Measurements from ENCODE around the gene STRIP1. TPM values are rescaled to one million over a fixed set of nuclear protein-coding genes. Genes with fewer than 3 reads are reported as not detected.

The STRIP1 gene
- total and polyA plus RNA-seq, 2 donors (not counting 3 experiments of a cell fraction or from before 2014, with no cell fraction given) = 26.2 to 42.1 TPM

- intact Hi-C loops (cut with micrococcal nuclease) (no loop called here), dilution Hi-C loops (cut with MboI; ENCODE audit: extremely low pct_ligation_motif_present, low sequenced_read_pairs) (no loop called here)
- FAIRE-seq = no peak
- H3K4me3 ChIP-seq (replicated peaks in 1 of 3; ENCODE audit: insufficient read depth in 1 of 3, low read depth in 1 of 3, low read length in 3 of 3) = no peak overlapping the region
- H3K79me2 ChIP-seq (ENCODE audit: control insufficient read depth, insufficient read depth, low read length) = no peaks in the 10 kb centered on the region
- H3K4me2 ChIP-seq (ENCODE audit: insufficient read depth, low read length) = no peak overlapping the region
- H3K4me1 ChIP-seq (ENCODE audit: control insufficient read depth, extremely low read depth, insufficient read depth, low read length) = no peaks in the 10 kb centered on the region
- no peak for TF ChIP-seq CTCF (IDR thresholded peaks at IDR 0.05; ENCODE audit: extremely low read depth in 1 of 2, insufficient read depth in 1 of 2, low read depth in 1 of 2, low read length in 2 of 2)
- no peak for TF ChIP-seq FOS (IDR thresholded peaks at IDR 0.05; ENCODE audit: borderline replicate concordance, insufficient read depth, low read length)
- TF ChIP-seq MYC (IDR thresholded peaks at IDR 0.05; ENCODE audit: low read depth, low read length) = no peak
- no peak for TF ChIP-seq POLR2AphosphoS5 (IDR thresholded peaks at IDR 0.05; ENCODE audit: insufficient read depth, low read depth, low read length)
- TF ChIP-seq POLR2A (IDR thresholded peaks at IDR 0.05; ENCODE audit: low read depth, low read length) = no peak
- no peak for TF ChIP-seq JUN (IDR thresholded peaks at IDR 0.05; ENCODE audit: borderline replicate concordance, insufficient read depth, insufficient read length, low read depth)
- TF ChIP-seq EZH2 (IDR thresholded peaks at IDR 0.05; ENCODE audit: borderline replicate concordance, low read depth, low read length, severe bottlenecking) = no peak
- TF ChIP-seq GATA2 (IDR thresholded peaks at IDR 0.05; ENCODE audit: insufficient read depth, insufficient read length, low read depth, low read length) = no peak
- no peak for TF ChIP-seq MAX (IDR thresholded peaks at IDR 0.05; ENCODE audit: insufficient read depth, insufficient read length)
- no peak for DNase-seq (ENCODE audit: low read depth, low spot score)
- H4K20me1 ChIP-seq (replicated peaks; ENCODE audit: control insufficient read depth, extremely low read depth, insufficient read depth, low read length) = no peaks in the 10 kb centered on the region
- H3K27ac ChIP-seq (ENCODE audit: insufficient read depth, low read depth, low read length) = no peak overlapping the region
- CTCF ChIA-PET = interaction anchor here (0.9 to 6.5 kb wide), 10 partner anchors 9 to 445 kb away, joined by 3 to 65 read pairs (median 6); partner anchors contain the start of gene STRIP1
- H2AFZ ChIP-seq (ENCODE audit: low read depth, low read length) = no peak overlapping the region
- POLR2A ChIA-PET = no interaction called here
- no peaks in the 10 kb centered on the region for H3K9me1 ChIP-seq (replicated peaks; ENCODE audit: control insufficient read depth, extremely low read depth, insufficient read depth, low read length)
- no peaks in the 10 kb centered on the region for H3K27me3 ChIP-seq (ENCODE audit: control insufficient read depth in 2 of 2, insufficient read depth in 2 of 2, low read length in 2 of 2)
- peaks cover 34 to 66% of the 10 kb centered on the region in 2 experiments for H3K36me3 ChIP-seq (ENCODE audit: control insufficient read depth in 2 of 2, extremely low read depth in 1 of 2, insufficient read depth in 2 of 2, low read length in 2 of 2)
- H3K9me3 ChIP-seq (replicated peaks; ENCODE audit: control insufficient read depth, insufficient read depth, low read length) = no peaks in the 10 kb centered on the region
- H3K9ac ChIP-seq (replicated peaks; ENCODE audit: extremely low read depth, insufficient read depth, low read length) = no peak overlapping the region
- no TSS peak for BruUV-seq (replicated peaks)
Measured at GRCh38 chr1:110051262-110051648, 16.8 kb downstream of the STRIP1 start.

All from endothelial cell of umbilical vein (primary cell).